EL (cell line): Measurements from ENCODE around the gene SDK1.
"Not testable (repeated sequence)": the region's sequence is repeated elsewhere in the genome, so short reads cannot be mapped to it uniquely, and the experiment has no call there.

ENCODE experiments used
- DNase-seq: peaks from one replicate; pipeline ENCODE4 v3.0.0-alpha.2; 2016

SDK1 gene

DNA sequence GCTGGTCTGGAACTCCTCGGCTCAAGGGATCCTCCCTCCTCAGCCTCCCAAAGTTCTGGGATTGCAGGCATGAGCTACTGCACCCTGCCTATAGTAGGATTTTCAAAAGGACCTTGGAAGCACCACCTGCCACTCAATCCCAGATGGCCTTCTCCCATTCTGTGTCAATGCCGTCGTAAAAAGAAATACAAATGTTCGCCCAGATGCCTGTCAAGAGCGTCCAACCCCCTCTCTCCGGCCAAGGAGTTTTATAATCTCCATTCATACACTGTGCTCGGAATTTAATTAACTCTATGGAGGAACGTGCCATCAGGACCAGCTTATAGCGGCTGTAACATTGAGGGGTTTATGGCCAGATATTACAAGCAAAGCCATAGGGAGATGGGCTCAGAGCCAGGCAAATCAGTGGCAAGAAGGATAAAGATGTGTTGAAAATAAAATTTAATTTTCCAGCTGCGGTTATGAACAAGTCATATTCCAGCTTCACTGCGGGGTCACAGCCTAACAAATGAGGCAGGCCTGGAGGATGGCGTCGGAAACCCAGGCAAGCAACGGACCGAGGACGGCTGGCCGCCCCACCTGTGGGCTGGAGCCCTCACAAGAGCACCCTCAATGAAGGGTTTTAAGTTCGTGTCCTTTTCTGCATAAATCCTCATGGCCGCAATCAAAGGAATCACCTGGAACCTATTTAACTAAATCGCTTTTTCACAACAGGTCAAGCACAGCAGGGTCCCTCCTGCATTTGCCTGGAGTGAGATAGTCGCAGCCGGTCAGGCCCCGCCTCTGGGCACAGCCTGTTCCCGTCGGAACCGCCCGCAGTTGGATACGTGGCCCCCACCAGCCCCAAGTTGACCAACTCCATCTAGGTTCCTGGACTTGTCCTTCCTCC lies 1006.5 kb downstream of the SDK1 start:
- no peak for DNase-seq

- no peak for DNase-seq
These were observed 1007.1 kb downstream of the SDK1 start for GRCh38 chr7:4308205-4308590.

DNA sequence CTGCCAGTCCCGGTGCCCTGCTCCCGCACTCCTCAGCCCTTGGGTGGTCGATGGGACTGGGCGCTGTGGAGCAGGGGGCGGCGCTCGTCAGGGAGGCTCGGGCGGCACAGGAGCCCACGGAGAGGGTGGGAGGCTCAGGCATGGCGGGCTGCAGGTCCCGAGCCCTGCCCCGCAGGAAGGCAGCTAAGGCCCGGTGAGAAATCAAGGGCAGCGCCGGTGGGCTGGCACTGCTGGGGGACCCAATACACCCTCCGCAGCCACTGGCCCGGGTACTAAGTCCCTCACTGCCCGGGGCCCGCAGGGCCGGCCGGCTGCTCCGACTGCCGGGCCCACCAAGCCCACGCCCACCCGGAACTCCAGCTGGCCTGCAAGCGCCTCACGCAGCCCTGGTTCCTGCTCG lies 1012.9 kb downstream of the SDK1 start:
- DNase-seq: not testable (repeated sequence)

GRCh38 chr7:4314316-4314715 lies 1013.3 kb downstream of the SDK1 start:
- DNase-seq: not testable (repeated sequence)
